Measurements from ENCODE around the gene TGM1. TPM values are rescaled to one million over a fixed set of nuclear protein-coding genes. Genes with fewer than 3 reads are reported as not detected.

Gene TGM1
- total RNA-seq, 1 donor from 2014 or later = 0.63 TPM

DNA sequence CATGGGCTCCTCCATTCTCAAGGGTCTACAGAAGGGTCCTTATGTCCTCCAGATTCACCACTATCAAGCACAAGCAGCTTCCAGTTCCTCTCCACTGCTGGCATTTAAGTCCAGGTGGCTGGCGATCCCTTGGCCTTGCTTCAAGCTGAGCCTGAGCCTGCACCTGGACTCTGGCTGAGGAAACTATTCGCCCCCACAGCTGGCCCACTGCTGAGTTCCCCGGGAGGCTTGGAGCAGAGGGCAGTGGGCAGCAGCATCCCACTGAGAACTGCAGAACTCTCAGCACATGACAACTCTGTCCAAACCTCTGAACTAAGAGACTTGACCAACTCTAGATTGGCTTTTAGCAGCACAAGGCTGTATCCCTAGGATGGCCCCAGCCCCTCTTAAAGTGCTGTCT is 19.8 kb upstream of the TGM1 start:
- TF ChIP-seq, protein P1, sequence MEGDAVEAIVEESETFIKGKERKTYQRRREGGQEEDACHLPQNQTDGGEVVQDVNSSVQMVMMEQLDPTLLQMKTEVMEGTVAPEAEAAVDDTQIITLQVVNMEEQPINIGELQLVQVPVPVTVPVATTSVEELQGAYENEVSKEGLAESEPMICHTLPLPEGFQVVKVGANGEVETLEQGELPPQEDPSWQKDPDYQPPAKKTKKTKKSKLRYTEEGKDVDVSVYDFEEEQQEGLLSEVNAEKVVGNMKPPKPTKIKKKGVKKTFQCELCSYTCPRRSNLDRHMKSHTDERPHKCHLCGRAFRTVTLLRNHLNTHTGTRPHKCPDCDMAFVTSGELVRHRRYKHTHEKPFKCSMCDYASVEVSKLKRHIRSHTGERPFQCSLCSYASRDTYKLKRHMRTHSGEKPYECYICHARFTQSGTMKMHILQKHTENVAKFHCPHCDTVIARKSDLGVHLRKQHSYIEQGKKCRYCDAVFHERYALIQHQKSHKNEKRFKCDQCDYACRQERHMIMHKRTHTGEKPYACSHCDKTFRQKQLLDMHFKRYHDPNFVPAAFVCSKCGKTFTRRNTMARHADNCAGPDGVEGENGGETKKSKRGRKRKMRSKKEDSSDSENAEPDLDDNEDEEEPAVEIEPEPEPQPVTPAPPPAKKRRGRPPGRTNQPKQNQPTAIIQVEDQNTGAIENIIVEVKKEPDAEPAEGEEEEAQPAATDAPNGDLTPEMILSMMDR (conservative IDR thresholded peaks at IDR 0.05; ENCODE audit: low read depth, low read length) = no peak

DNA sequence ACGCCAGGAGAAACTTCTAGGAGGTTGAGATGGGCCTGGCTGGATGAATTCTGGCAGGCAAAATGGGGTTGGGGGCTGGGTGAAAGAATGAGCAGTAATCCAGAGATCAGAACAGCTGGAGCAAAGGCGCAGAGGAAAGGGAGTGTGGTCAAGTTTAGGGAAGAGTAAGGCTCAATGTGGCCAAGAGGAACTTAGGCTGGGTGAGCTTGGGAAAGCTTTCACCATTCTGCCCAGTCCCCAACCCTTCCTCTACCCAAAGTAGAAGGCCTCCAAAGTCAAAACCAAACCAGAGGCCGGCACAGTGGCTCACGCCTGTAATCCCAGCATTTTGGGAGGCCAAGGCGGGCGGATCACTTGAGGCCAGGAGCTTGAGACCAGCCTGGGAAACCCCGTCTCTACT is 18.7 kb upstream of the TGM1 start:
- TF ChIP-seq, protein P1 (conservative IDR thresholded peaks at IDR 0.05; ENCODE audit: low read depth, low read length) = no peak
- no peak for DNase-seq (ENCODE audit: low read depth)
- H3K4me3 ChIP-seq (ENCODE audit: low read depth, low read length) = no peak overlapping the region

More for the DNA sequence above, 19.8 kb upstream of the TGM1 start:
- DNase-seq (ENCODE audit: low read depth) = no peak
- H3K4me3 ChIP-seq (ENCODE audit: low read depth, low read length) = no peak overlapping the region

DNA sequence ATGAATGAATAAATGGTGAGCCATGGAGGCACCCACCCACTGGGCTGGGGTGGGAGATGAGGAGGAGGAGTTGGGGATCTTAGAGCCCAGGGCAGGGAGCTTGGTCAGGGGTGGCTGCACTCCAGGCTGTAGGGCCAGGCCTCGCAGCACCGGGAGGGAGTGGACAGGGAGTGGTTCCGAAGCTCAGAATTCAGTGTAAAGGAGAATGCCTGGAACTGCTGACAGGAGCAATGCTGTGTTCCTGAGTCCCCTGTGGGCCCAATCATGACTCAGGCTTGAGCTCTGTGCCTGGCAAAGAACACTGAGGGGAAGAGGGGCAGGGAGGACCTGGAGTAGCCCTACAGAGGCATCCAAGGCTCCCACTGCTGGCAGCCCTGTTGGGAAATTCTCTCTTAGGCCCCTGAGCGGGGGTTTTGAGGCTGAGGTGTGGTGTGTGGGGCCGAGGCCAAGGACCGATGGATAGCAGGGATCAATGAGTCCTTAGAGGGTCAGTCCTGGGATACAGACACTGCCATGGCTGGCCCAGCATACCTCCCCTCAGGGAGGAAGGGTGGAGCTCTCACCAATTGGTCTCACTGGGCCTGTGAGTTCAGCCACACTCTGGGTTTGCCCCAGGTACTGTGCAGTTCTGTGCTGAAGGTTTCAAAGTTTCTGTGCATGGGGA is 18.0 kb upstream of the TGM1 start:
- TF ChIP-seq, protein P1 (conservative IDR thresholded peaks at IDR 0.05; ENCODE audit: low read depth, low read length) = no peak
- no peak for DNase-seq (ENCODE audit: low read depth)
- H3K4me3 ChIP-seq (ENCODE audit: low read depth, low read length) = no peak overlapping the region

DNA sequence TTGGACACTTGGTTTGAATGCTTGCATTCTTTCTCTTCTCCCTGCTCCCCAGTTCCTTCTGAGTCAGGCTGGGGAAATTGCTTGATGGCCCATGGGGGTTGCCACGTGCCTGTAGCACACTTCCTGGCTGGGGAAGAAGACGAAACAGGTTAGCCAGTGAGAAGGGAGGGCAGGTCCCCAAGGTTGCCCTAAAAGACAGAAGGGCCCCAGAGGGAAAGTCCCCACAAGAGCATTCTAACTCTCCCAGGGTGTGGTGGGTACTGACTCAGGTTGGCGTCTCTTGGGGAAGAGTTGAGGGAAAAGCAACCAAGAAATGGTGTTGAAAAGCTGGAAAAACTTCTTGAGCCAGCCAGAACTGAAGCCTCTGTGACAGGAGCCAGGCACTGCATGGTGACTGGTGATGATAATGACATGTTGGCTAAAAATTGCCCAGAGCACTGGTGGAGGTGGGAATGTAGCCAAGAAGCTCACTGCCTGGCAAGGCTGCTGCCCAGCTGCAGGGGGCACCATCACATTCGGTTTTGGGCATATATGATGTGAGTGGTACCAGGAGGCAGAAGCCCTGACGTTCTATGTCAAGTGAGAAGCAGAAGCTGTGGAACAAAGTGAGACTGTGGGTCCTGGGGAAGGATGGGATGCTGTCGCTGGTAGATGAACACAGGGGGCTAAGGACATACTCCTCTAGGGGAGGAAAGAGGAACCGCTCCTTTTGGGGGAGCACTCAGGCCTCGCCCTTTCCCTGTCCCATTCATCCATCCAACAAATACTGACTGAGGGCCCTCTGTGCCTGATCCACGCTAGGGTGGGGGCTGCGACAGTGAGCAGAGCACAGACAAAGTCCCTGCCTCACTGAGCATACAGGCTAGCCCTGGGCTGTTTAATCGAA is 16.6 kb upstream of the TGM1 start:
- H3K4me3 ChIP-seq (ENCODE audit: low read depth, low read length) = no peak overlapping the region
- no peak for DNase-seq (ENCODE audit: low read depth)
- TF ChIP-seq, protein P1 (conservative IDR thresholded peaks at IDR 0.05; ENCODE audit: low read depth, low read length) = peak; percentile 55

DNA sequence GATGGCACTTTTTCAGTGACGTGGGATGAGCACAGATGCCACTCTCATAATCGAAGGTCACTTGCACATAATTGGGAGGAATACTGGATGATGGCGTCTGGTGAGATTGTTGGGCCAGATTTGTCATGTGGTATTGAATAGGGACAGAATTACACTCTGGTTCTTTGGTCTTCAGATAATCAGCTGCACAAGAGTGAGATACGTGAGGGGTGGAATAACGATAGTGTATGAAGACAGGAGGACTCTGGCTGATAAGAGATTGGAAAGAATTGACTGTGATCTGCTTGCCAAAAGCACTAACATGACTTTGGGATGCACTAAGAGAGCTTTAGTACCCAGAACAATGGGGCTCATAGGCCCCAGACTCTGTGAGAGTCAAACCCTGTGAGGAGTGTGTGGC is 15.4 kb upstream of the TGM1 start:
- no peak overlapping the region for H3K4me3 ChIP-seq (ENCODE audit: low read depth, low read length)
- TF ChIP-seq, protein P1 (conservative IDR thresholded peaks at IDR 0.05; ENCODE audit: low read depth, low read length) = no peak

DNA sequence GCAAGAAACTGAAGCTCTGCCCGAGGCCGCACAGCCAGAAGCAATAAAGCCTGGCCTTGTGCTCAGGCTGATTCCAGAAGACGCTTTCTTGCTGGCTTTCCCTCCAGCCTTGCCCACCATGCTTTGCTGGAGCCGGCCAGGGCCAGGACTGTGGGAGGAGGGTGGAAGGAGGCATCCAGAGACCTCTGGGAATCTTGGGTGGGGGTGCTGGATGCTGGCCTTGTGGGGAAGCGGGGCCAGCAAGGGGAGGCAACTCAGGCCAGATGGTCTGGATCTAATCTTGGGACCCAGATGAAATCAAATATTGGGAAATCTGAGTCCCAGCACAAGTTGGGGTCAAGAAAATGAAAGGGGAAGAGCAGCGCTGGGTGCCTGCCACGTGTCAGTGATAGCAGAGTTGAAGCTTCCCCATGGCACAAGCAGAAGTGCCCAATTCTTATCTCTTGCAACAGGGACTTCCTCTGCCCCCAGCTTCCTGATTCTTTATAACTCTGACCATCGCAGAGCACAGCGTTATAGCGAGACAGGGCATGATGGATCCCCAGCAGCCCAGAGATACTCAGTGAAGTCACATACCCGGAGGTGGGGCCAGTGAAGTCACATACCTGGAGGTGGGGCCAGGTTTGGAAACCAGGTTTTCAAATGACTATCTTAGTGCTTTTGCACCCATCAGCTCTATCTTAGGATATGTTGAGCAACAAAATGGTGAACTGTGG is 14.8 kb upstream of the TGM1 start:
- H3K4me3 ChIP-seq (ENCODE audit: low read depth, low read length) = no peak overlapping the region
- TF ChIP-seq, protein P1 (conservative IDR thresholded peaks at IDR 0.05; ENCODE audit: low read depth, low read length) = no peak
- DNase-seq (ENCODE audit: low read depth) = no peak

More for the DNA sequence above, 15.4 kb upstream of the TGM1 start:
- no peak for DNase-seq (ENCODE audit: low read depth)
